IMR-90 (cell line): ENCODE data around the gene THRAP3. TPM values are rescaled to one million over a fixed set of nuclear protein-coding genes. Genes with fewer than 3 reads are reported as not detected.

ENCODE experiments used
- ATAC-seq: fragments of 200-7000 bp; cut with Tn5 transposase; 2 replicates; pipeline ENCODE4 v1.9.1; 2020; ENCODE audit warnings: low read depth, mild to moderate bottlenecking, moderate library complexity
- BruUV-seq: library from RNA; stranded (reverse); fragments of 400-500 nt; replicated peaks from 2 replicates; lab custom pipeline; 2021; lab: Mats Ljungman, UMichigan
- CTCF ChIA-PET: fragments of 300-600 bp; formaldehyde crosslinking; extraction: SDS; loops from one replicate; lab custom pipeline; 2021; ENCODE audit warnings: antibody characterized with exemption; lab: Yijun Ruan, JAX
- POLR2A ChIA-PET: fragments of 300-600 bp; sonication (Branson Sonifier 250); formaldehyde crosslinking; loops from one replicate; lab custom pipeline; 2022; ENCODE audit warnings: antibody characterized with exemption; ENCODE audit not compliant: unreplicated experiment; lab: Charles Lee
- DNase-seq: peaks from one replicate; pipeline ENCODE4 v3.0.0; 2013
- H2AFZ ChIP-seq: replicated peaks from 2 replicates; pipeline ENCODE3; 2013; ENCODE audit warnings: low read length, mild to moderate bottlenecking; ENCODE audit not compliant: poor library complexity
- H2AK5ac ChIP-seq: 2 replicates; pipeline ENCODE4 v1.6.1; 2013; ENCODE audit warnings: low read depth, low read length, inconsistent platforms
- H2AK9ac ChIP-seq: replicated peaks from 2 replicates; pipeline ENCODE3; 2013; ENCODE audit warnings: mild to moderate bottlenecking, low read depth, low read length, moderate library complexity; ENCODE audit not compliant: poor library complexity
- H2BK120ac ChIP-seq: 2 replicates; pipeline ENCODE4 v1.6.1; 2013; ENCODE audit warnings: low read depth, low read length, inconsistent platforms
- H2BK15ac ChIP-seq: 3 replicates; pipeline ENCODE4 v1.6.1; 2013; ENCODE audit warnings: low read depth, low read length, inconsistent platforms
- H2BK20ac ChIP-seq: 2 replicates; pipeline ENCODE4 v1.6.1; 2013; ENCODE audit warnings: low read depth, mild to moderate bottlenecking, inconsistent platforms, low read length, moderate library complexity
- H2BK5ac ChIP-seq: 2 replicates; pipeline ENCODE4 v1.6.1; 2013; ENCODE audit warnings: mild to moderate bottlenecking, low read depth, low read length, inconsistent platforms; ENCODE audit not compliant: poor library complexity, severe bottlenecking
- H3K14ac ChIP-seq: replicated peaks from 2 replicates; pipeline ENCODE4 v1.6.1; 2013; ENCODE audit warnings: low read depth, low read length, inconsistent platforms
- H3K18ac ChIP-seq: 2 replicates; pipeline ENCODE4 v1.6.1; 2013; ENCODE audit warnings: low read depth, low read length, control low read depth
- H3K23ac ChIP-seq: 2 replicates; pipeline ENCODE4 v1.6.1; 2013; ENCODE audit warnings: low read depth, low read length, inconsistent platforms
- H3K27ac ChIP-seq: 2 replicates; pipeline ENCODE4 v1.5.1; 2013; ENCODE audit warnings: mild to moderate bottlenecking, control low read depth, low read length; ENCODE audit not compliant: insufficient read depth
- H3K27me3 ChIP-seq: 2 replicates; pipeline ENCODE4 v1.6.1; 2013; ENCODE audit warnings: low read length; ENCODE audit not compliant: control insufficient read depth, insufficient read depth
- H3K36me3 ChIP-seq: 2 replicates; pipeline ENCODE4 v1.6.1; 2013; ENCODE audit warnings: low read length, mixed read lengths; ENCODE audit not compliant: control insufficient read depth, insufficient read depth
- H3K4ac ChIP-seq: 2 replicates; pipeline ENCODE4 v1.6.1; 2013; ENCODE audit warnings: low read depth, low read length, inconsistent platforms
- H3K4me1 ChIP-seq: 2 replicates; pipeline ENCODE4 v1.6.1; 2013; ENCODE audit warnings: low read length, mixed read lengths; ENCODE audit not compliant: control insufficient read depth, insufficient read depth
- H3K4me2 ChIP-seq: 2 replicates; pipeline ENCODE4 v1.6.1; 2013; ENCODE audit warnings: low read depth, mild to moderate bottlenecking, control low read depth, low read length, moderate library complexity
- H3K4me3 ChIP-seq: 2 replicates; pipeline ENCODE4 v1.5.1; 2013; ENCODE audit warnings: low read depth, mild to moderate bottlenecking, control low read depth, low read length, moderate library complexity; ENCODE audit not compliant: insufficient read depth
- H3K56ac ChIP-seq: 2 replicates; pipeline ENCODE4 v1.6.1; 2013; ENCODE audit warnings: low read length, inconsistent platforms; ENCODE audit not compliant: insufficient read depth; ENCODE audit errors: extremely low read depth
- H3K79me1 ChIP-seq, 2 experiments: 2 replicates each; pipeline ENCODE4 v1.6.1; 2013; ENCODE audit warnings: low read length in 2 of 2, inconsistent platforms in 1 of 2, low read depth in 1 of 2
- H3K9ac ChIP-seq: 2 replicates; pipeline ENCODE4 v1.6.1; 2013; ENCODE audit warnings: low read depth, low read length, control low read depth
- H3K9me1 ChIP-seq: 2 replicates; pipeline ENCODE4 v1.6.1; 2013; ENCODE audit warnings: low read length, inconsistent platforms; ENCODE audit not compliant: insufficient read depth
- H3K9me3 ChIP-seq: 2 replicates; pipeline ENCODE4 v1.6.1; 2013; ENCODE audit warnings: low read length; ENCODE audit not compliant: control insufficient read depth, insufficient read depth
- H4K20me1 ChIP-seq: 2 replicates; pipeline ENCODE4 v1.6.1; 2013; ENCODE audit warnings: low read length, inconsistent platforms; ENCODE audit not compliant: insufficient read depth
- H4K5ac ChIP-seq: 2 replicates; pipeline ENCODE4 v1.6.1; 2013; ENCODE audit warnings: mild to moderate bottlenecking, low read depth, low read length, control low read depth
- H4K8ac ChIP-seq, 2 experiments: 2 replicates each; pipeline ENCODE4 v1.6.1; 2013; ENCODE audit warnings: low read depth in 2 of 2, low read length in 2 of 2, control low read depth in 1 of 2, inconsistent platforms in 1 of 2
- H4K91ac ChIP-seq: 2 replicates; pipeline ENCODE4 v1.6.1; 2013; ENCODE audit warnings: low read depth, low read length, inconsistent platforms; ENCODE audit not compliant: insufficient read depth
- BHLHE40 ChIP-seq: fragments of 150-350 bp; IDR thresholded peaks from 2 replicates; pipeline ENCODE4 v1.6.1; 2016; ENCODE audit warnings: mild to moderate bottlenecking, low read depth, low read length
- CEBPB ChIP-seq: IDR thresholded peaks from 2 replicates; pipeline ENCODE4 v1.6.1; 2012; ENCODE audit warnings: low read depth, low read length, improper control_type of control experiment
- CHD1 ChIP-seq: IDR thresholded peaks from 2 replicates; pipeline ENCODE4 v1.6.1; 2012; ENCODE audit warnings: low read depth, low read length, improper control_type of control experiment
- ELK1 ChIP-seq: fragments of 150-350 bp; IDR thresholded peaks from 2 replicates; pipeline ENCODE4 v1.6.1; 2016; ENCODE audit warnings: low read depth, mild to moderate bottlenecking, low read length, moderate library complexity, borderline replicate concordance
- FOS ChIP-seq: fragments of 150-350 bp; IDR thresholded peaks from 2 replicates; pipeline ENCODE4 v1.6.1; 2016; ENCODE audit warnings: low read depth, low read length
- MAFK ChIP-seq: IDR thresholded peaks from 2 replicates; pipeline ENCODE4 v1.6.1; 2012; ENCODE audit warnings: low read depth, low read length, improper control_type of control experiment
- MAZ ChIP-seq: IDR thresholded peaks from 2 replicates; pipeline ENCODE4 v1.6.1; 2012; ENCODE audit warnings: low read depth, mild to moderate bottlenecking, low read length, improper control_type of control experiment, moderate library complexity, borderline replicate concordance
- MXI1 ChIP-seq: IDR thresholded peaks from 2 replicates; pipeline ENCODE4 v1.6.1; 2012; ENCODE audit warnings: low read depth, mild to moderate bottlenecking, low read length, moderate library complexity, borderline replicate concordance
- NFE2L2 ChIP-seq: fragments of 150-350 bp; IDR thresholded peaks from 2 replicates; pipeline ENCODE4 v1.6.1; 2016; ENCODE audit warnings: low read depth, mild to moderate bottlenecking, low read length
- POLR2A ChIP-seq: IDR thresholded peaks from 2 replicates; pipeline ENCODE4 v1.6.1; 2012; ENCODE audit warnings: mild to moderate bottlenecking, low read depth, low read length
- RAD21 ChIP-seq: IDR thresholded peaks from 2 replicates; pipeline ENCODE4 v1.6.1; 2012; ENCODE audit warnings: low read length, improper control_type of control experiment
- RCOR1 ChIP-seq: IDR thresholded peaks from 2 replicates; pipeline ENCODE4 v1.6.1; 2012; ENCODE audit warnings: mild to moderate bottlenecking, low read length, improper control_type of control experiment; ENCODE audit not compliant: insufficient replicate concordance
- SMC3 ChIP-seq: fragments of 150-350 bp; IDR thresholded peaks from 2 replicates; pipeline ENCODE4 v1.6.1; 2016; ENCODE audit warnings: low read depth, mild to moderate bottlenecking, antibody characterized with exemption, low read length, moderate library complexity
- WGBS, 2 experiments: methylation state at CpG; one replicate each; pipeline versions ENCODE4 v1.1.5 to v1.1.7; 2013; ENCODE audit warnings: missing lambda C conversion rate in 2 of 2; ENCODE audit not compliant: insufficient read length in 1 of 2; ENCODE audit errors: extremely low coverage in 2 of 2; 5-methylcytosine and 5-hydroxymethylcytosine counted together
- dilution Hi-C: fragments of 300-500 bp; cut with HindIII; formaldehyde crosslinking; loops from one replicate; pipeline ENCODE4 v1.14.3; 2018; ENCODE audit warnings: low sequenced_read_pairs; ENCODE audit not compliant: unreplicated experiment
- in situ Hi-C: fragments of 300-500 bp; cut with MboI; formaldehyde crosslinking; loops from 3 replicates; pipeline ENCODE4 v1.14.3; 2019; ENCODE audit warnings: low sequenced_read_pairs, inconsistent platforms, mixed read lengths
- intact Hi-C: fragments of 100-400 bp; cut with micrococcal nuclease; formaldehyde crosslinking; loops from 2 replicates; pipeline ENCODE4 v1.10.0; 2022
- polyA plus RNA-seq, 3 experiments: library from polyadenylated mRNA; depleted of rRNA; stranded (reverse); fragments of >200 nt; gene quantifications; 2 replicates each; pipeline ENCODE4 v1.2.3, GENCODE V29; 2012; ENCODE audit warnings: low replicate concordance in 1 of 3
- total RNA-seq: library from RNA; depleted of rRNA; stranded (reverse); fragments of >200 nt; gene quantifications from 2 replicates; pipeline ENCODE4 v1.2.3, GENCODE V29; 2012
- TF ChIP-seq, protein P1 (sequence below): fragments of 150-350 bp; IDR thresholded peaks from 2 replicates; pipeline ENCODE4 v1.6.1; 2017; ENCODE audit warnings: mild to moderate bottlenecking, antibody characterized with exemption, low read length, low read depth
- TF ChIP-seq, protein P2 (sequence below): conservative IDR thresholded peaks from 2 replicates; pipeline ENCODE4 v1.5.1; 2012; ENCODE audit warnings: mild to moderate bottlenecking, low read depth, low read length, improper control_type of control experiment

The THRAP3 gene
- total and polyA plus RNA-seq, 2 of the 4 experiments (the other 2 are of a cell fraction), result 60.6 to 66.5 TPM

DNA sequence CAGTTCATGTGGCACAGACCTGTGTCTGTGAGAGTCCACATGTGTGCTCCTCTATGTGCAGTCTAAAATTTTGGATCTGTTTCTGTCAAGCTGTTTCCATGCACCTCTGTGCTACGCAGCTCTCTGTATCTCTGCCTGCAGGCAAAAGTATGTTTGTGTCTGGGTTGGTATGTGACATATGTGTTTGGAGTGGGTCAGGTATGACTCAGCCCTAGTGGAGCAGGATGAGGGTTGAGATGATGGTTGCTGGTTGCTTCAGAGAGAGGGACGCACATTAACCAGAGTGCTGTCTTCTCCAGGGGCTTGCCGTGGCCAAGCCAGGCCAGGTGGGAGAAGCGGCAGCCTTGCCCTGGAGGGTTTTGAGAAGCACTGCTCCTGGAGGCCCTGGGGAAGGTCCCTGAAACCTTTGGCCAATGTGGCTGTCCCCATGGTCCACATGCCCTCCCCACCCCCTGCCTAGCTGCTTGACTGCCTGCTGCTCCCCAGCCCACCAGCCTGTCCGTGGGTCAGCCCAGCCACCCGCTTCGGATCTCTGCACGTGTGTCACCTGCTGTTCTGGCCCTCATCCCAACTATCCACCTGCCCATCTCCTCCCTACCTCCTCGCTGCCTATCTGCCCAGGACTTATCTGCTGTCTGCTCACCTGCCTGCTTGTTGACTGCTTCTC lies 103.3 kb downstream of the THRAP3 start:
- peak overlapping the region; percentile 35 for H2BK120ac ChIP-seq
- no peak overlapping the region for H3K56ac ChIP-seq
- dilution Hi-C loops, result no loop called here
- H4K8ac ChIP-seq, result no peak overlapping the region
- H3K18ac ChIP-seq, result no peak overlapping the region
- H3K4me1 ChIP-seq, result peaks cover 14% of the 10 kb centered on the region
- H3K4me2 ChIP-seq, result peak overlapping the region; percentile 32; the same call in 1 of the 2 replicates
- CTCF ChIA-PET, result no interaction called here
- H2AFZ ChIP-seq, result peak overlapping the region; percentile 58
- no peaks in the 10 kb centered on the region for H3K27me3 ChIP-seq
- H3K9me1 ChIP-seq, result peaks cover 18% of the 10 kb centered on the region
- H4K5ac ChIP-seq, result no peak overlapping the region
- peak overlapping the region; percentile 43; the same call in 1 of the 2 replicates for H4K91ac ChIP-seq
- BruUV-seq, result no TSS peak
- 0 out of 2 replicates have a peak overlapping the region, but pooled peaks have one; percentile 38 for H2BK20ac ChIP-seq
- H3K23ac ChIP-seq, result no peak overlapping the region
- H3K36me3 ChIP-seq, result no peaks in the 10 kb centered on the region
- H2AK5ac ChIP-seq, result peak overlapping the region; percentile 70
- H3K4me3 ChIP-seq, result no peak overlapping the region
- intact Hi-C loops, result no loop called here
- POLR2A ChIA-PET, result no interaction called here
- H4K20me1 ChIP-seq, result no peaks in the 10 kb centered on the region
- no peak overlapping the region for H3K9ac ChIP-seq
- H2BK15ac ChIP-seq, result 0 out of 3 replicates have a peak overlapping the region, but pooled peaks have one; percentile 15
- in situ Hi-C loops, result no loop called here
- H2BK5ac ChIP-seq, result peak overlapping the region; percentile 56
- DNase-seq, result peak; percentile 80
- H3K4ac ChIP-seq, result peak overlapping the region; percentile 49
- H2AK9ac ChIP-seq, result peak overlapping the region; percentile 60
- H3K9me3 ChIP-seq, result no peaks in the 10 kb centered on the region
- WGBS, 2 experiments, result 84% methylated on average over 6 of the region's 9 CpGs; no CpG with 5 or more reads in 1 of the 2 experiments
- no peak overlapping the region; the same call in 1 of the 2 replicates for H3K27ac ChIP-seq
- peak; percentile 16 for ATAC-seq
- peaks cover 0 to 44% of the 10 kb centered on the region in 2 experiments for H3K79me1 ChIP-seq
- 0 out of 2 replicates have a peak overlapping the region, but pooled peaks have one; percentile 48 for H3K14ac ChIP-seq
- TF ChIP-seq CEBPB (peak; percentile 77), MAFK (no peak), BHLHE40 (no peak), POLR2A (no peak), RCOR1 (no peak), MXI1 (no peak), MAZ (0 out of 2 replicates have a peak, but pooled peaks have one; percentile 25), SMC3 (no peak), ELK1 (no peak), CHD1 (no peak), RAD21 (no peak), NFE2L2 (0 out of 2 replicates have a peak, but pooled peaks have one; percentile 53), FOS (peak; percentile 66)
- TF ChIP-seq, protein P1, sequence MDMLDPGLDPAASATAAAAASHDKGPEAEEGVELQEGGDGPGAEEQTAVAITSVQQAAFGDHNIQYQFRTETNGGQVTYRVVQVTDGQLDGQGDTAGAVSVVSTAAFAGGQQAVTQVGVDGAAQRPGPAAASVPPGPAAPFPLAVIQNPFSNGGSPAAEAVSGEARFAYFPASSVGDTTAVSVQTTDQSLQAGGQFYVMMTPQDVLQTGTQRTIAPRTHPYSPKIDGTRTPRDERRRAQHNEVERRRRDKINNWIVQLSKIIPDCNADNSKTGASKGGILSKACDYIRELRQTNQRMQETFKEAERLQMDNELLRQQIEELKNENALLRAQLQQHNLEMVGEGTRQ, result no peak
- TF ChIP-seq, protein P2, sequence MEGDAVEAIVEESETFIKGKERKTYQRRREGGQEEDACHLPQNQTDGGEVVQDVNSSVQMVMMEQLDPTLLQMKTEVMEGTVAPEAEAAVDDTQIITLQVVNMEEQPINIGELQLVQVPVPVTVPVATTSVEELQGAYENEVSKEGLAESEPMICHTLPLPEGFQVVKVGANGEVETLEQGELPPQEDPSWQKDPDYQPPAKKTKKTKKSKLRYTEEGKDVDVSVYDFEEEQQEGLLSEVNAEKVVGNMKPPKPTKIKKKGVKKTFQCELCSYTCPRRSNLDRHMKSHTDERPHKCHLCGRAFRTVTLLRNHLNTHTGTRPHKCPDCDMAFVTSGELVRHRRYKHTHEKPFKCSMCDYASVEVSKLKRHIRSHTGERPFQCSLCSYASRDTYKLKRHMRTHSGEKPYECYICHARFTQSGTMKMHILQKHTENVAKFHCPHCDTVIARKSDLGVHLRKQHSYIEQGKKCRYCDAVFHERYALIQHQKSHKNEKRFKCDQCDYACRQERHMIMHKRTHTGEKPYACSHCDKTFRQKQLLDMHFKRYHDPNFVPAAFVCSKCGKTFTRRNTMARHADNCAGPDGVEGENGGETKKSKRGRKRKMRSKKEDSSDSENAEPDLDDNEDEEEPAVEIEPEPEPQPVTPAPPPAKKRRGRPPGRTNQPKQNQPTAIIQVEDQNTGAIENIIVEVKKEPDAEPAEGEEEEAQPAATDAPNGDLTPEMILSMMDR, result no peak
